Endodermal cell (in vitro differentiated cells): ENCODE results near the gene FBXL12. TPM values are rescaled to one million over a fixed set of nuclear protein-coding genes. Genes with fewer than 3 reads are reported as not detected.

ENCODE experiments used
- DNase-seq: peaks from one replicate; pipeline ENCODE4 v3.0.0-alpha.2; 2017
- H3K27ac ChIP-seq: 2 replicates; pipeline ENCODE4 v1.5.1; 2013; ENCODE audit warnings: mild to moderate bottlenecking, low read depth, low read length, moderate library complexity
- H3K27me3 ChIP-seq: 2 replicates; pipeline ENCODE4 v1.6.1; 2013; ENCODE audit warnings: mild to moderate bottlenecking, low read length, moderate library complexity; ENCODE audit not compliant: insufficient read depth, control insufficient read depth, poor library complexity, severe bottlenecking
- H3K36me3 ChIP-seq: 2 replicates; pipeline ENCODE4 v1.7.0; 2013; ENCODE audit warnings: mild to moderate bottlenecking, low read length, moderate library complexity; ENCODE audit not compliant: control insufficient read depth, insufficient read depth
- H3K4me1 ChIP-seq: one replicate; pipeline ENCODE4 v1.7.0; 2013; ENCODE audit warnings: low read length; ENCODE audit not compliant: control insufficient read depth, insufficient read depth
- H3K4me3 ChIP-seq: 2 replicates; pipeline ENCODE4 v1.5.1; 2013; ENCODE audit warnings: mild to moderate bottlenecking, low read length, moderate library complexity
- H3K9ac ChIP-seq: 2 replicates; pipeline ENCODE4 v1.6.1; 2013; ENCODE audit warnings: mild to moderate bottlenecking, low read length, moderate library complexity; ENCODE audit not compliant: poor library complexity, severe bottlenecking; ENCODE audit errors: extremely low read depth
- H3K9me3 ChIP-seq: 2 replicates; pipeline ENCODE4 v1.6.1; 2013; ENCODE audit warnings: mild to moderate bottlenecking, low read length, moderate library complexity; ENCODE audit not compliant: control insufficient read depth
- H3K27ac Mint-ChIP-seq: 2 replicates; pipeline ENCODE4 v1.8.0; 2020; ENCODE audit warnings: mixed read lengths
- H3K27me3 Mint-ChIP-seq: 2 replicates; pipeline ENCODE4 v1.8.0; 2021; ENCODE audit warnings: mild to moderate bottlenecking, mixed read lengths; ENCODE audit not compliant: insufficient read depth
- H3K36me3 Mint-ChIP-seq: 2 replicates; pipeline ENCODE4 v1.8.0; 2020; ENCODE audit warnings: low read depth, mixed read lengths
- H3K4me1 Mint-ChIP-seq: 2 replicates; pipeline ENCODE4 v1.8.0; 2020; ENCODE audit warnings: mixed read lengths
- H3K4me3 Mint-ChIP-seq: 2 replicates; pipeline ENCODE4 v1.8.0; 2020; ENCODE audit warnings: mild to moderate bottlenecking, moderate library complexity, mixed read lengths
- H3K9me3 Mint-ChIP-seq: 2 replicates; pipeline ENCODE4 v1.8.0; 2020; ENCODE audit warnings: mild to moderate bottlenecking, mixed read lengths
- CTCF ChIP-seq: fragments of 200-600 bp; sonication (generic); conservative IDR thresholded peaks from 2 replicates; pipeline ENCODE4 v1.5.0; 2021; ENCODE audit warnings: antibody characterized with exemption, mild to moderate bottlenecking
- WGBS, 2 experiments: methylation state at CpG; one replicate each; pipeline versions ENCODE4 v1.1.5 to v1.1.7; 2013; ENCODE audit warnings: missing lambda C conversion rate in 2 of 2, mixed read lengths in 1 of 2; ENCODE audit not compliant: insufficient coverage in 1 of 2, insufficient read length in 1 of 2; 5-methylcytosine and 5-hydroxymethylcytosine counted together
- total RNA-seq, 2 donors: library from RNA; stranded (reverse); fragmentation: NEBNext Ultra II Directional in 1 of 2; extraction: Animal tissue kit (Norgen Biotek cat#: 25700) in 1 of 2; gene quantifications; 2 replicates in 1 of 2; 3 replicates in 1 of 2; pipeline ENCODE4 v1.2.1, GENCODE V29; 2021

FBXL12 gene
- total RNA-seq, 2 donors from 2014 or later, result 28.3 to 28.8 TPM

- peak overlapping the region; percentile 81 for H3K27ac Mint-ChIP-seq
- no peak for TF ChIP-seq CTCF
Measured at GRCh38 chr19:9834307-9834725, 15.4 kb upstream of the FBXL12 start.

GRCh38 chr19:9828551-9829063, 9.7 kb upstream of the FBXL12 start:
- Histone ChIP-seq H3K9me3 (no peaks in the 10 kb centered on the region), H3K27ac (no peak overlapping the region)

More at GRCh38 chr19:9834307-9834725, 15.4 kb upstream of the FBXL12 start:
- WGBS, 2 experiments, result 81 to 83% methylated on average over 3 to 6 of the region's 6 CpGs
- Histone ChIP-seq H3K9ac (no peak overlapping the region), H3K27me3 (no peaks in the 10 kb centered on the region), H3K4me1 (peaks cover 5% of the 10 kb centered on the region), H3K9me3 (no peaks in the 10 kb centered on the region), H3K27ac (peak overlapping the region; percentile 18), H3K36me3 (peaks cover 32% of the 10 kb centered on the region), H3K4me3 (peak overlapping the region; percentile 67)
- no peaks in the 10 kb centered on the region for H3K27me3 Mint-ChIP-seq
- H3K4me1 Mint-ChIP-seq, result peaks cover 4% of the 10 kb centered on the region
- no peak for DNase-seq
- H3K4me3 Mint-ChIP-seq, result peak overlapping the region; percentile 74
- H3K36me3 Mint-ChIP-seq, result peaks cover 24% of the 10 kb centered on the region
- no peaks in the 10 kb centered on the region for H3K9me3 Mint-ChIP-seq

GRCh38 chr19:9827289-9828238, 8.7 kb upstream of the FBXL12 start, which contains the start of gene UBL5:
UBL5 (plus strand) TSS chr19:9827918; CDS start chr19:9828338, 420 bp downstream.
- no peaks in the 10 kb centered on the region for H3K27me3 ChIP-seq
- Mint-ChIP-seq H3K9me3 (no peaks in the 10 kb centered on the region), H3K27ac (peak within 1 kb of the TSS; percentile 100), H3K36me3 (peaks cover 26% of the 10 kb centered on the region), H3K27me3 (no peaks in the 10 kb centered on the region), H3K4me3 (peak within 1 kb of the TSS; percentile 100), H3K4me1 (peaks cover 8% of the 10 kb centered on the region)
- no peaks in the 10 kb centered on the region for H3K9me3 ChIP-seq
- TF ChIP-seq CTCF, result no peak
- 0 to 1% methylated on average over 35 to 61 of the region's 62 CpGs for WGBS, 2 experiments
- peaks cover 21% of the 10 kb centered on the region for H3K36me3 ChIP-seq
- H3K9ac ChIP-seq, result peak within 1 kb of the TSS; percentile 73
- peak within 1 kb of the TSS; percentile 62 for H3K27ac ChIP-seq
- H3K4me1 ChIP-seq, result no peaks in the 10 kb centered on the region
- DNase-seq, result peak; percentile 97
- peak within 1 kb of the TSS; percentile 93 for H3K4me3 ChIP-seq

More at GRCh38 chr19:9828551-9829063, 9.7 kb upstream of the FBXL12 start:
- Histone ChIP-seq H3K27me3 (no peaks in the 10 kb centered on the region), H3K9ac (peak overlapping the region; percentile 73), H3K4me1 (no peaks in the 10 kb centered on the region), H3K4me3 (peak overlapping the region; percentile 93), H3K36me3 (peaks cover 26% of the 10 kb centered on the region)
- Mint-ChIP-seq H3K4me3 (peak overlapping the region; percentile 100), H3K27ac (peak overlapping the region; percentile 86), H3K9me3 (no peaks in the 10 kb centered on the region), H3K36me3 (peaks cover 26% of the 10 kb centered on the region), H3K4me1 (peaks cover 8% of the 10 kb centered on the region), H3K27me3 (no peaks in the 10 kb centered on the region)
- no peak for DNase-seq
- WGBS, 2 experiments, result 30 to 32% methylated on average over 7 to 13 of the region's 13 CpGs
- no peak for TF ChIP-seq CTCF
